ENCODE measurements around the gene MRPL47.

GRCh38 chr3:179640469-179640868, 36.0 kb upstream of the MRPL47 start:
- TF ChIP-seq, protein P1, sequence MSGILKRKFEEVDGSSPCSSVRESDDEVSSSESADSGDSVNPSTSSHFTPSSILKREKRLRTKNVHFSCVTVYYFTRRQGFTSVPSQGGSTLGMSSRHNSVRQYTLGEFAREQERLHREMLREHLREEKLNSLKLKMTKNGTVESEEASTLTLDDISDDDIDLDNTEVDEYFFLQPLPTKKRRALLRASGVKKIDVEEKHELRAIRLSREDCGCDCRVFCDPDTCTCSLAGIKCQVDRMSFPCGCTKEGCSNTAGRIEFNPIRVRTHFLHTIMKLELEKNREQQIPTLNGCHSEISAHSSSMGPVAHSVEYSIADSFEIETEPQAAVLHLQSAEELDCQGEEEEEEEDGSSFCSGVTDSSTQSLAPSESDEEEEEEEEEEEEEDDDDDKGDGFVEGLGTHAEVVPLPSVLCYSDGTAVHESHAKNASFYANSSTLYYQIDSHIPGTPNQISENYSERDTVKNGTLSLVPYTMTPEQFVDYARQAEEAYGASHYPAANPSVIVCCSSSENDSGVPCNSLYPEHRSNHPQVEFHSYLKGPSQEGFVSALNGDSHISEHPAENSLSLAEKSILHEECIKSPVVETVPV (CRISPR knock-in tag; IDR thresholded peaks at IDR 0.05), result no peak
- TF ChIP-seq PATZ1 (CRISPR knock-in tag; IDR thresholded peaks at IDR 0.05; ENCODE audit: borderline replicate concordance), result no peak
- no peak for TF ChIP-seq OSR1 (CRISPR knock-in tag; IDR thresholded peaks at IDR 0.05)
- TF ChIP-seq ZC3H10 (CRISPR knock-in tag; IDR thresholded peaks at IDR 0.05), result no peak
- TF ChIP-seq TCF4 (CRISPR knock-in tag; IDR thresholded peaks at IDR 0.05; ENCODE audit: borderline replicate concordance), result no peak
